Glutamatergic neuron (in vitro differentiated cells): ENCODE measurements around the gene VPS37C. TPM values are rescaled to one million over a fixed set of nuclear protein-coding genes. Genes with fewer than 3 reads are reported as not detected.

ENCODE experiments used
- DNase-seq: peaks from one replicate; pipeline ENCODE4 v3.0.0; 2022
- H3K27ac Mint-ChIP-seq: one replicate; pipeline ENCODE4 v1.8.0; 2020; ENCODE audit warnings: mild to moderate bottlenecking, mixed read lengths, inconsistent platforms; ENCODE audit not compliant: unreplicated experiment
- H3K27me3 Mint-ChIP-seq: one replicate; pipeline ENCODE4 v1.8.0; 2020; ENCODE audit warnings: mild to moderate bottlenecking, moderate library complexity, mixed read lengths, inconsistent platforms; ENCODE audit not compliant: unreplicated experiment
- H3K36me3 Mint-ChIP-seq: one replicate; pipeline ENCODE4 v1.8.0; 2020; ENCODE audit warnings: mild to moderate bottlenecking, mixed read lengths, inconsistent platforms; ENCODE audit not compliant: unreplicated experiment
- H3K4me1 Mint-ChIP-seq: one replicate; pipeline ENCODE4 v1.8.0; 2020; ENCODE audit warnings: mild to moderate bottlenecking, low read depth, mixed read lengths, inconsistent platforms; ENCODE audit not compliant: unreplicated experiment
- H3K4me3 Mint-ChIP-seq: one replicate; pipeline ENCODE4 v1.8.0; 2020; ENCODE audit warnings: mild to moderate bottlenecking, mixed read lengths, inconsistent platforms; ENCODE audit not compliant: unreplicated experiment
- H3K9me3 Mint-ChIP-seq: one replicate; pipeline ENCODE4 v1.8.0; 2020; ENCODE audit warnings: mild to moderate bottlenecking, moderate library complexity, mixed read lengths, inconsistent platforms; ENCODE audit not compliant: unreplicated experiment
- CTCF ChIP-seq: fragments of 200-600 bp; sonication (generic); IDR thresholded peaks from one replicate; pipeline ENCODE4 v1.5.0; 2021; ENCODE audit not compliant: partially characterized antibody, unreplicated experiment
- total RNA-seq: library from RNA; stranded (reverse); fragmentation: NEBNext Ultra II Directional; extraction: Animal tissue kit (Norgen Biotek cat#: 25700); gene quantifications from one replicate; pipeline ENCODE4 v1.2.1, GENCODE V29; 2021; ENCODE audit not compliant: unreplicated experiment

VPS37C gene
- total RNA-seq, 1 donor from 2014 or later = 27.1 TPM

GRCh38 chr11:61122761-61123160 lies 38.5 kb downstream of the VPS37C start:
- DNase-seq = no peak
- Mint-ChIP-seq H3K9me3 (peaks cover 4% of the 10 kb centered on the region), H3K4me3 (no peak overlapping the region), H3K27ac (no peak overlapping the region), H3K27me3 (peaks cover 9% of the 10 kb centered on the region), H3K4me1 (peaks cover 27% of the 10 kb centered on the region), H3K36me3 (no peaks in the 10 kb centered on the region)
- TF ChIP-seq CTCF = no peak

- H3K9me3 Mint-ChIP-seq = peaks cover 4% of the 10 kb centered on the region
- no peak overlapping the region for H3K4me3 Mint-ChIP-seq
- no peak for TF ChIP-seq CTCF
- H3K27ac Mint-ChIP-seq = no peak overlapping the region
- H3K4me1 Mint-ChIP-seq = peaks cover 27% of the 10 kb centered on the region
- H3K36me3 Mint-ChIP-seq = peaks cover under 1% of the 10 kb centered on the region
- no peak for DNase-seq
- peaks cover 9% of the 10 kb centered on the region for H3K27me3 Mint-ChIP-seq
Observed at GRCh38 chr11:61121917-61122316, 39.3 kb downstream of the VPS37C start.

- DNase-seq = no peak
- peaks cover 6% of the 10 kb centered on the region for H3K36me3 Mint-ChIP-seq
- no peak overlapping the region for H3K27ac Mint-ChIP-seq
- peaks cover 6% of the 10 kb centered on the region for H3K9me3 Mint-ChIP-seq
- peaks cover 29% of the 10 kb centered on the region for H3K4me1 Mint-ChIP-seq
- H3K4me3 Mint-ChIP-seq = no peak overlapping the region
- peaks cover 10% of the 10 kb centered on the region for H3K27me3 Mint-ChIP-seq
- no peak for TF ChIP-seq CTCF
Observed at GRCh38 chr11:61121192-61121831, 39.9 kb downstream of the VPS37C start.

- no peak overlapping the region for H3K4me3 Mint-ChIP-seq
- H3K27me3 Mint-ChIP-seq = peaks cover 7% of the 10 kb centered on the region
- no peak for DNase-seq
- peaks cover 23% of the 10 kb centered on the region for H3K4me1 Mint-ChIP-seq
- H3K36me3 Mint-ChIP-seq = peaks cover 7% of the 10 kb centered on the region
- no peak for TF ChIP-seq CTCF
- no peak overlapping the region for H3K27ac Mint-ChIP-seq
- H3K9me3 Mint-ChIP-seq = peaks cover 5% of the 10 kb centered on the region
Observed at GRCh38 chr11:61120706-61121191, 40.5 kb downstream of the VPS37C start.

GRCh38 chr11:61120099-61120705 lies 41.0 kb downstream of the VPS37C start:
- Mint-ChIP-seq H3K4me1 (peaks cover 22% of the 10 kb centered on the region), H3K36me3 (peaks cover 7% of the 10 kb centered on the region), H3K9me3 (peaks cover 5% of the 10 kb centered on the region), H3K27ac (no peak overlapping the region), H3K27me3 (peaks cover 7% of the 10 kb centered on the region), H3K4me3 (no peak overlapping the region)
- no peak for TF ChIP-seq CTCF
- DNase-seq = no peak
